Osteoblast (primary cell): ENCODE results near the gene PAFAH1B1. TPM values are rescaled to one million over a fixed set of nuclear protein-coding genes. Genes with fewer than 3 reads are reported as not detected.

Experiments
- DNase-seq: peaks from one replicate; pipeline ENCODE4 v3.0.0; 2011; ENCODE audit warnings: low spot score, mixed read lengths; ENCODE audit not compliant: insufficient read length; ENCODE audit errors: missing footprints
- H2AFZ ChIP-seq: 2 replicates; pipeline ENCODE4 v1.6.0; 2011; ENCODE audit warnings: mild to moderate bottlenecking, low read length
- H3K27ac ChIP-seq: 2 replicates; pipeline ENCODE4 v1.5.1; 2011; ENCODE audit warnings: mild to moderate bottlenecking, low read depth, low read length, moderate library complexity
- H3K27me3 ChIP-seq: 2 replicates; pipeline ENCODE4 v1.6.0; 2012; ENCODE audit warnings: mild to moderate bottlenecking, control low read depth, inconsistent platforms, low read length, moderate library complexity; ENCODE audit not compliant: insufficient read depth
- H3K36me3 ChIP-seq: 2 replicates; pipeline ENCODE4 v1.5.1; 2011; ENCODE audit warnings: mild to moderate bottlenecking, low read length, control low read depth, moderate library complexity; ENCODE audit not compliant: insufficient read depth
- H3K4me1 ChIP-seq: 2 replicates; pipeline ENCODE4 v1.5.1; 2011; ENCODE audit warnings: mild to moderate bottlenecking, low read length, control low read depth, moderate library complexity; ENCODE audit not compliant: insufficient read depth
- H3K4me2 ChIP-seq: 2 replicates; pipeline ENCODE4 v1.6.0; 2011; ENCODE audit warnings: mild to moderate bottlenecking, low read length; ENCODE audit not compliant: insufficient read depth
- H3K4me3 ChIP-seq: fragments of 200-600 bp; sonication (generic); 3 replicates; pipeline ENCODE4 v1.5.1; 2012; ENCODE audit warnings: mild to moderate bottlenecking, low read length, inconsistent platforms; ENCODE audit not compliant: insufficient read depth
- H3K79me2 ChIP-seq: 2 replicates; pipeline ENCODE4 v1.6.0; 2012; ENCODE audit warnings: mild to moderate bottlenecking, low read length, control low read depth, inconsistent platforms; ENCODE audit not compliant: insufficient read depth
- H3K9me3 ChIP-seq: 2 replicates; pipeline ENCODE4 v1.5.1; 2011; ENCODE audit warnings: low read depth, low read length, control low read depth
- H4K20me1 ChIP-seq: 2 replicates; pipeline ENCODE4 v1.6.0; 2012; ENCODE audit warnings: mild to moderate bottlenecking, low read length, control low read depth; ENCODE audit not compliant: insufficient read depth
- total RNA-seq: library from RNA; depleted of rRNA; stranded (reverse); fragments of >200 nt; gene quantifications from 2 replicates; pipeline ENCODE4 v1.2.3, GENCODE V29; 2012
- TF ChIP-seq, protein P1 (sequence below): IDR thresholded peaks from 2 replicates; pipeline ENCODE4 v1.5.1; 2011; ENCODE audit warnings: mild to moderate bottlenecking, low read depth, low read length, moderate library complexity; ENCODE audit errors: extremely low read depth

PAFAH1B1 gene
- total RNA-seq, 1 donor: 128 TPM

- no peak overlapping the region for H3K4me2 ChIP-seq
- H3K27ac ChIP-seq: no peak overlapping the region
- H3K4me1 ChIP-seq: no peaks in the 10 kb centered on the region
- no peaks in the 10 kb centered on the region for H3K9me3 ChIP-seq
- no peak overlapping the region for H2AFZ ChIP-seq
- H4K20me1 ChIP-seq: no peaks in the 10 kb centered on the region
- H3K79me2 ChIP-seq: no peaks in the 10 kb centered on the region
- H3K4me3 ChIP-seq: no peak overlapping the region
- no peaks in the 10 kb centered on the region for H3K36me3 ChIP-seq
- DNase-seq: no peak
- H3K27me3 ChIP-seq: peaks cover 11% of the 10 kb centered on the region
- TF ChIP-seq, protein P1, sequence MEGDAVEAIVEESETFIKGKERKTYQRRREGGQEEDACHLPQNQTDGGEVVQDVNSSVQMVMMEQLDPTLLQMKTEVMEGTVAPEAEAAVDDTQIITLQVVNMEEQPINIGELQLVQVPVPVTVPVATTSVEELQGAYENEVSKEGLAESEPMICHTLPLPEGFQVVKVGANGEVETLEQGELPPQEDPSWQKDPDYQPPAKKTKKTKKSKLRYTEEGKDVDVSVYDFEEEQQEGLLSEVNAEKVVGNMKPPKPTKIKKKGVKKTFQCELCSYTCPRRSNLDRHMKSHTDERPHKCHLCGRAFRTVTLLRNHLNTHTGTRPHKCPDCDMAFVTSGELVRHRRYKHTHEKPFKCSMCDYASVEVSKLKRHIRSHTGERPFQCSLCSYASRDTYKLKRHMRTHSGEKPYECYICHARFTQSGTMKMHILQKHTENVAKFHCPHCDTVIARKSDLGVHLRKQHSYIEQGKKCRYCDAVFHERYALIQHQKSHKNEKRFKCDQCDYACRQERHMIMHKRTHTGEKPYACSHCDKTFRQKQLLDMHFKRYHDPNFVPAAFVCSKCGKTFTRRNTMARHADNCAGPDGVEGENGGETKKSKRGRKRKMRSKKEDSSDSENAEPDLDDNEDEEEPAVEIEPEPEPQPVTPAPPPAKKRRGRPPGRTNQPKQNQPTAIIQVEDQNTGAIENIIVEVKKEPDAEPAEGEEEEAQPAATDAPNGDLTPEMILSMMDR: no peak
Observed at GRCh38 chr17:2549392-2550211, 43.9 kb upstream of the PAFAH1B1 start.

DNA sequence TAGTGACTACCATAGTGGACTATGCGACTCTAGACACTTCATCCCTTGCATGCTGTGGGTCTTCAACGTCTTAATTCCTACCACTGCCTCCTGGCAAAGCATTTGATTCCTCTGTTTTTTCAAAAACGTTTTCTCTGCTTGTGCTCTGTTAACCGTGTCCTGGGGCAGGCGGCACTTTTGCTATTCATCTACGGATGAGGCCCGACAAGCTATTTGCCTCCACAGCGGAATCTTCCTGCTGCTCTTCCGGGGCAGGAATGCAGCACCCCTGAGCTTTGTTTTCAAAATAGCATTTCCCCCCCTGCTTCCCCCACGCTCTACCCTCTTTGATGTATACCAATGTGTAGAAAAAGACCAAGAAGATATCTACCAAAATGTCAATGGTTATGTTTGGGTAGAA is 42.0 kb upstream of the PAFAH1B1 start:
- Histone ChIP-seq H3K4me1 (no peaks in the 10 kb centered on the region), H3K36me3 (no peaks in the 10 kb centered on the region), H3K4me2 (no peak overlapping the region), H3K27ac (no peak overlapping the region), H3K27me3 (peaks cover 11% of the 10 kb centered on the region), H3K4me3 (no peak overlapping the region), H3K79me2 (no peaks in the 10 kb centered on the region), H3K9me3 (no peaks in the 10 kb centered on the region), H4K20me1 (no peaks in the 10 kb centered on the region), H2AFZ (no peak overlapping the region)
- TF ChIP-seq, protein P1: no peak
- DNase-seq: peak; percentile 75

DNA sequence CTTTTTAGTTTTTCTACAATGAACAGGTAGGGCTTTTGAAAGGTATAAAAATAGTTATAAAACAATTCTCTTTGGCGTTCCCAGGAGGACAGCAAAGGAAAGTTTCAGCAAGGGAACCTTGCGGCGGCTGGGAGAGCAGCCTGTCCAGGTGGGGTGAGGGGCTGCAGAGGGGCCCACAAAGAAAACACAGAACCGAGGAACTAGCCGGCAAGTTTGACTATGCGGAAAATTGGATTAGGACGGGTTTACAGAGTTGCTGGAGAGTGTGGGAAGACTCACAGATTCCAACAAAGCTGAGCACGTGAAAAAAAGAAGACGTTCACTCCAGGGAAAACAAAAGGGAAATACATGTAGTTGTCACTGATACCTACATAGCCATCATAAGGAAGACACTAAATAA is 41.5 kb upstream of the PAFAH1B1 start:
- peak; percentile 73 for DNase-seq

GRCh38 chr17:2560658-2561057 is 32.8 kb upstream of the PAFAH1B1 start:
- H3K36me3 ChIP-seq: no peaks in the 10 kb centered on the region
- TF ChIP-seq, protein P1: no peak
- no peak overlapping the region for H3K27ac ChIP-seq
- H3K79me2 ChIP-seq: no peaks in the 10 kb centered on the region
- DNase-seq: no peak
- H3K4me3 ChIP-seq: no peak overlapping the region
- H4K20me1 ChIP-seq: no peaks in the 10 kb centered on the region
- no peak overlapping the region for H2AFZ ChIP-seq
- H3K4me1 ChIP-seq: no peaks in the 10 kb centered on the region
- no peaks in the 10 kb centered on the region for H3K27me3 ChIP-seq
- no peak overlapping the region for H3K4me2 ChIP-seq
- peaks cover 2% of the 10 kb centered on the region for H3K9me3 ChIP-seq

More for the DNA sequence above, 41.5 kb upstream of the PAFAH1B1 start:
- H3K4me1 ChIP-seq: no peaks in the 10 kb centered on the region
- no peak overlapping the region for H3K4me2 ChIP-seq
- TF ChIP-seq, protein P1: no peak
- no peaks in the 10 kb centered on the region for H3K79me2 ChIP-seq
- no peak overlapping the region for H3K27ac ChIP-seq
- H3K4me3 ChIP-seq: no peak overlapping the region
- peaks cover 11% of the 10 kb centered on the region for H3K27me3 ChIP-seq
- H3K9me3 ChIP-seq: peaks cover 2% of the 10 kb centered on the region
- no peaks in the 10 kb centered on the region for H4K20me1 ChIP-seq
- no peaks in the 10 kb centered on the region for H3K36me3 ChIP-seq
- no peak overlapping the region for H2AFZ ChIP-seq
